GM12892 (cell line): Measurements from ENCODE around the gene CCDC28B.

Source experiments
- POLR2A ChIP-seq: IDR thresholded peaks from 2 replicates; pipeline ENCODE4 v1.6.1; 2011; ENCODE audit warnings: low read depth, low read length, control low read depth
- POLR2AphosphoS5 ChIP-seq: IDR thresholded peaks from 2 replicates; pipeline ENCODE4 v1.6.1; 2011; ENCODE audit warnings: low read depth, low read length, control low read depth
- TAF1 ChIP-seq: IDR thresholded peaks from 2 replicates; pipeline ENCODE4 v1.6.1; 2011; ENCODE audit warnings: low read depth, mild to moderate bottlenecking, control low read depth, low read length, borderline replicate concordance

- TF ChIP-seq POLR2A, result no peak
- TF ChIP-seq POLR2AphosphoS5, result no peak
- TF ChIP-seq TAF1, result no peak
These were observed 21.2 kb downstream of the CCDC28B start for GRCh38 chr1:32221581-32221979.
